Renal cortical epithelial cell (primary cell): ENCODE data around the gene PNMA8C. TPM values are rescaled to one million over a fixed set of nuclear protein-coding genes. Genes with fewer than 3 reads are reported as not detected.
"Not testable (repeated sequence)": the region's sequence is repeated elsewhere in the genome, so short reads cannot be mapped to it uniquely, and the experiment has no call there.

Experiments used
- DNase-seq: peaks from one replicate; pipeline ENCODE4 v3.0.0-alpha.2; 2011; ENCODE audit warnings: low read depth
- total RNA-seq: library from RNA; depleted of rRNA; stranded (reverse); fragments of >200 nt; gene quantifications from 2 replicates; pipeline ENCODE4 v1.2.3, GENCODE V29; 2014

The PNMA8C gene
- total RNA-seq, 1 donor from 2014 or later: not detected

GRCh38 chr19:46447824-46448223, 19.1 kb upstream of the PNMA8C start:
- no peak for DNase-seq

- no peak for DNase-seq
Observed at GRCh38 chr19:46447006-46447405, 18.3 kb upstream of the PNMA8C start.

GRCh38 chr19:46446021-46446420, 17.3 kb upstream of the PNMA8C start:
- DNase-seq: no peak

GRCh38 chr19:46442808-46443450, 14.2 kb upstream of the PNMA8C start:
- DNase-seq: peak; percentile 59

- no peak for DNase-seq
Observed at GRCh38 chr19:46441866-46442265, 13.1 kb upstream of the PNMA8C start.

- DNase-seq: not testable (repeated sequence)
Observed at GRCh38 chr19:46435689-46436088, 7.0 kb upstream of the PNMA8C start.

GRCh38 chr19:46435009-46435408, 6.3 kb upstream of the PNMA8C start:
- DNase-seq: no peak

DNA sequence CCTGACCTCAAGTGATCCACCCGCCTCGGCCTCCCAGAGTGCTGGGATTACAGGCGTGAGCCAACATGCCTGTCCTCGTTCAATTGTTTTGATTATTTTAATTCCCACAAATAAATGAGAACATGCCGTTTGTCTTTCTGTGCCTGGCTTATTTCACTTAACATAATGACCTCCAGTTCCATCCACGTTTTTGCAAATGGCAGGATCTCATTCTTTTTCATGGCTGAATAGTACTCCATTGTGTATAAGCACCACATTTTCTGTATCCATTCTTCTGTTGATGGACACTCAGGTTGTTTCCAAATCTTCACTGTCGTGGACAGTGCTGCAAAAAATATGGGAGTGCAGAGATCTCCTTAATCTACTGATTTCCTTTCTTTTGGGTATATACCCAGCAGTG, 4.7 kb upstream of the PNMA8C start:
- DNase-seq: not testable (repeated sequence)

- no peak for DNase-seq
Observed at GRCh38 chr19:46431824-46432223, 3.1 kb upstream of the PNMA8C start.

DNA sequence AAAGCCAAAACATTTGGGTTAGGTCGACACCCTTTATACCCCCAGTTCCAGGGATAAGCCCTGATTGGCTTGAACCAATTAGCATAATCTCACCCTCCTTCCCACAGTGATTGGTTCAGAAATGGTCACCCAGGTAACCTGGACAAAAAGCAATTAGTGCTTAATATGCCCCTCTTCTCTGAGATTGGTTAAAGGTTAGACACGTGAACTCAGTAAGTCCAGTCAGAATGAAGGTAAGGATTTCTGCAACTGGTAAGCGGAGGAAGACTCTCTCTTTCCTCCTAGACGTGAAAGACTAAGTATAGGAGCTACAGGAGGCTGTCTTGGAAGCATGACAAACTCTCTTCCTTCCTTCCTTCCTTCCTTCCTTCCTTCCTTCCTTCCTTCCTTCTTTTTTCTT, 1.3 kb upstream of the PNMA8C start:
- DNase-seq: no peak

DNA sequence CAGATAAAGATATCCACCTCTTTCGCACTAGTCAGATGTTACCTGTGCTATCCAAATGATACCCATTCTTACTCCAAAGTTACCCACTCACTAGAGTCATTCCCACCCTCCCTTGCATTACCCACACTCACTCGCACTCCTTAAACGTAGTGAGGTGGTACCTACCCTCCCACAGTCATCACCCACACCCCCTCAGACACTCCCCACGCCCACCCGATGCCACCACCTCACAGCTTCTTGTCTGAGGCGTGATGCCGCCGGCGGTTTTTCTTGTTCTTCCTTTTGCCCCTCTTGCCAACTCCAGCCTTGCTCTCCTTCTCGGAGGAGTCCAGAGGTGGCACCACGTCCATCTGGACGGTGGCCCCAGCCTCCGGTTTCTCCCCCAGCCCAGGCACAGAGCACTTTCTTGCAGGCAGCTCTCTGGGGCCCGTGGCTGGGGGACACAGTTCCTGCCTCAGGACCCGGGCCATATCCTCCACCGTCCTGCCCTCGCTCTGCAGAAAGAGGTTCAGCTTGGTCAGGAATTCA, 1.2 kb downstream of the PNMA8C start:
- no peak for DNase-seq

DNA sequence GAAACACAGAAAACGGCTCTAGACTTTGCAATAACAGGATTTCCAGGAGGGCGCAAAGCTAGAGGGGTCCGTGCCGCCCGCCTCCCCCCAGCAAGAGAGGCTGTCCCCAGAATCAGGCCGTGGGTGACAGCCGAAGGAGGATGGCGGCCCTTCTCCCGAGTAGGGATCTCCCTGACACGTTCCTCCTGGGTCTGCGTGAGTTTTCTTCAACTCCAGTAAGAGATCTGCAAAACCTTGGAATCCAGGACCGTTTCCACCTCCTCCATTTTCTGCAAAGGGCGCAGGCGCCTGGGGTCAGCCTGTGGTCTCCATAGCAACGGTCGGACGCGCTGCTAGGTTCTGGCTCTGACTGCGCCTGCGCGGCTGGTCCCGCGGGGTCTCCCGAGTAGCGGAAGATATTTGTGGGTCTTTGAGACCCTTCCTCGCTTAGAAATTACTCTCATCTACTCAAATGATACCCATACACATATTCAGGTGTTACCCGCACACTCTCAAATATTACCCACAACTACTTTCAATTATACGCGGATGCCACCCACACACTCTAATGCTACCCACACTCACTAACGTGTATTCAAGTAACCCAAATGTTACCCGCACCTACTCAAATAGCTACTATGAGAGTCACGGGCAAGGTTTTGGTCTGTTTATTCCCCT, 2.1 kb downstream of the PNMA8C start:
- peak; percentile 74 for DNase-seq

DNA sequence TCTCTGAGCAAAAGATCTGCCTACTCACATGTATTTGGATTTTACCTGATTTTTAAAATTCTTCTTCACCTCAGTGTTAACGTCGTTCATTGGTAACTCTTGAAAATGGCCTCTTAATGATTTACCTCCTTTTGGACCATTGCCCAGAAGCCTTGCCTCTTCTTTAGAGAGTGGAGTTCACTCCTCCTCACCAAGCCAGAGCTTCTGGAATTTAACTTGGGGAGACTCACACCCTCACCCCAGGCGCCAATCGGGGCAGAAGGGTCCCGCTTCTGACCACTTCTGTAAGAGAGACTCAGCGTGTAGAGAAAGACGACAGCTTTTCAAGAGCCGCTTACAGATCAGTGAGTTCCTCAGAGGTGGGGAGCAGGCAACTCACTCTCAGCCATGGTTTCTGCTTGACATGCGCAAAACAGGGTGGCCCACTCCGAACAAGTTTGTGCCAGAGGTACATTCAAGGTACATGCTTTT, 2.7 kb downstream of the PNMA8C start:
- peak; percentile 91 for DNase-seq

GRCh38 chr19:46423188-46423587, 5.5 kb downstream of the PNMA8C start:
- DNase-seq: no peak

GRCh38 chr19:46422344-46422743, 6.4 kb downstream of the PNMA8C start:
- DNase-seq: no peak

DNA sequence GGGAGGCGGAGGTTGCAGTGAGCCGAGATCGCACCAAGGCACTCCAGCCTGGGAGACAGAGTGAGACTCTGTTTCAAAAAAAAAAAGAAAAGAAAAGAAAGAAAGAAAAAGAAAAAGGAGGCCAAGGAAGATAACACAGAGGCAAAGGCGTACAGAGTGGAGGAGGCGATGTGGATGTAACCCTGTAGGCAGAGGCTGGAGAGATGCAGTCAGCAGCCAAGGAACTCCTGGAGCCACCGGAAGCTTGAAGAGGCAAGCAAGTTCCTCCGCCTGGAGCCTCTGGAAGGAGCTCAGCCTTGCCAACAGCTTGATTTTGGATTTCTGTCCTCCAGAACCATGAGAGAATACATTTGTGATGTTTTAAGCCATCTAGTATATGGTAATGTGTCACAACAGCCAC, 8.7 kb downstream of the PNMA8C start:
- DNase-seq: no peak

- DNase-seq: peak; percentile 82
Observed at GRCh38 chr19:46415804-46416709, 12.7 kb downstream of the PNMA8C start.

DNA sequence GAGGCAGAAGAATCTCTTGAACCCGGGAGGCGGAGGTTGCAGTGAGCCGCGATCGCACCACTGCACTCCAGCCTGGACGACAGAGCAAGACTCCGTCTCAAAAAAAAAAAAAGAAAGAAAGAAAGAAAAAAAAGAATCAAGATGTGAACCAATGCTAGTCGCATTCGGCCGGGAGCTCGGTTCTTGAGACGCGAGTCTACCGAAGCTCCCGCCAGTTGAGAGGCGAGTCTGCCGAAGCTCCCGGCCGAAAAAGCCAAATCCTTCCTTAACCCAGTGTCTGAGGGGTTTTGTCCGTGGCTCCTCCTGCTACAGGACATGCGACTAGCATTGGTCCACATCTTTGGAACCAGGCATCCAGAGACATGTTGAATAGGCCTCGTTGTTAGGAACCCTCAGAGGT, 13.8 kb downstream of the PNMA8C start:
- not testable (repeated sequence) for DNase-seq

DNA sequence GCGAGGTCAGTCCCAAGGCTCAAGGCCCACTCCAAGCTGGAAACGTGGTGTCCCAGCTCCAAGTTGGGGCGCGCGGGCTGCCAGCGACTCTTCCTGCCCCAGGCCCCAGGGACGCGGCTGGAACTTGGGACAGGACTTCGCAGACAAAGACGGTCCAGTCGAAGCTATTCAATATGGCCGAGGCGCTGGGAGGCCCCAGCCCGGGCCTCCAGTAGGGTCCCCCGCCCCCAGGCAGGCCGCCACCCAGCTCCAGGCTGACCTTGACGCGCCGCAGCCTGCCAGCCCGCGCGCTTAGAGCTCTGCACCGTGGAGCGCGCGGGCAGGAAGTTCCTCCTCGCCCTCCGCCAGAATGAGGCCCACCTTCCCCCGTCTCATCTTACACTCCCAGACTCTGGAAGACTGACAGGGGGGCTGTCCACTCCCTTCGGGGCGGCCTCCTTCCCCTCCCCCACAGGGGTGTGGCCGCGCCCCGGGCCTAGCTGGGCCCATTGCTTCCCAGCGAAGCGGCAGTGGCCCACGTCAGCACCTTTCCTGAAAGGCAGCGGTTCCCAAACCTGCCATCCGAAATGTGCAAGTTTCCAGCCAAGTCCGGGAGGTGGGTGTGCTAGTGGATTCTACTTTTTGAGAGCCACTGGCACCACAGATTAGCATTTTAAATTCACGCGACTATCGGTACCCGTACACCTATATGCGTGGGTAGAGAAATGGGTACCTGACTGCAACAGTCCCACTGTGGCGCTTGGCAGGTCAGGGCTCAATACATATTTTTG, 15.3 kb downstream of the PNMA8C start, which contains the start of gene CCDC8:
Gene CCDC8 (minus strand): TSS at position 303 of the 770 bp plus-strand sequence. CDS start 754 bp downstream, outside the sequence.
- peak; percentile 84 for DNase-seq

GRCh38 chr19:46412650-46413261, 16.0 kb downstream of the PNMA8C start:
- no peak for DNase-seq
